IPS-11a (cell line): ENCODE measurements around the gene DUT.
A peak's percentile ranks its signal among the peaks of the same experiment; 100 is the strongest.

ENCODE experiments used
- H3K4me3 ChIP-seq: one replicate; pipeline ENCODE4 v1.5.1; 2013; ENCODE audit warnings: low read depth, low read length, control low read depth

Gene DUT

DNA sequence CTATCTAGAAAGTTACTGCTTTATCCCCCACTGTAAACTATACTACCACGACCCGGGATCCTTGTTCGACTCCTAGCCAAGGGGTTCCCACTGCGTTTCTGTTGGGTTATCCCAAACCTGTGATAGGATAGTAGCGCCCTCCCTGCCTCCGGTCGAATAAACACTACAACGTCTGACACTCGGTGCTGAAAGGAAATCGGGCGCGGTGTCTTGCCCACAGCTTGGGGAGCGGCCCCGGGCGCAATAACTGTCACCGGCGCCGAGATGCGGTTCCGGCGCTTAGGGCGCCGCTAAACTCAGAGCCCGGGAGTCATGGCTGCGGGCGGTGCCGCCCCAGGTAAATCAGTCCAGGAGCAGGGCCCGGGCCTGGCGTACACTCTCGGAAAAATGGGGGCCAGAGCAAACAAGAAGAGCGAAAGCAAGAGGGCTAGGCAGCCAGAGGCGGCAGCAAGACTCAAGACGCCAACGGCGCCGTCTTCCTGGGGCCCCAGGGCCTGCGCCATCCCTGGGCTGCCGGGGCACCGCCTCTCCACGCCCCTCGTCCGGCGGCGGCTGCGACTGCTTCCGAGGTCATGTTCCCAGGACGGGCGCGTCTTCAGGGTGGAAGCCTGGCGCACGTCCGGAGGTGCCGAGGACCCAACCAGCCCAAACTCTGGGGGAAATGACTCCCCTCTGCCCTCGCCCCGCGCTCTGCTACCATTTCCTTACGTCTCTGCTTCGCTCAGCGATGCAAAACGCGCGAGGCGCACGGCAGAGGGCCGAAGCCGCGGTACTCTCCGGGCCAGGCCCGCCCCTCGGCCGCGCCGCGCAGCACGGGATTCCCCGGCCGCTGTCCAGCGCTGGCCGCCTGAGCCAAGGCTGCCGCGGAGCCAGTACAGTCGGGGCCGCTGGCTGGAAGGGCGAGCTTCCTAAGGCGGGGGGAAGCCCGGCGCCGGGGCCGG lies at the start of gene DUT:
DUT (plus strand) TSS at position 575 of the 941 bp plus-strand sequence; CDS start at position 662, 87 bp downstream.
- peak within 1 kb of the TSS; percentile 83 for H3K4me3 ChIP-seq

DNA sequence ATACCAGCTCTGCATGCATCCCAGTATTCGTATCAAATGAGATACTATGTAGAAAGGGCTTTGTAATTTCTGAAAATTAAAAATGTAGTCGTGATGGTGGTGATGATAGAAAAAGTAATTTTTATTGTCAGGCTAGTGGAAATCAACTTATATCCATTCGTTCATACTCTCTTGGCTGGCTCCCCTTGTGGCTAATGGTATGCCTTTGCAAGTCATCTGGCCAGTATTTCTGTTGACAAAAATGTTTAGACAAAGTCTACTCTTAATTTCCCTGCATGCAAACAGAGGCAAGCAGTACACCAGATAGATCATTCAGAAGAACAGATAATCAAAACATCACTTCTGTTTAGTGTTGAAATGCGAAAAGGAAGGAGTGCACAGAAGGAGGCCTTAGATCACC lies 49.6 kb upstream of the DUT start:
- H3K4me3 ChIP-seq: no peak overlapping the region

DNA sequence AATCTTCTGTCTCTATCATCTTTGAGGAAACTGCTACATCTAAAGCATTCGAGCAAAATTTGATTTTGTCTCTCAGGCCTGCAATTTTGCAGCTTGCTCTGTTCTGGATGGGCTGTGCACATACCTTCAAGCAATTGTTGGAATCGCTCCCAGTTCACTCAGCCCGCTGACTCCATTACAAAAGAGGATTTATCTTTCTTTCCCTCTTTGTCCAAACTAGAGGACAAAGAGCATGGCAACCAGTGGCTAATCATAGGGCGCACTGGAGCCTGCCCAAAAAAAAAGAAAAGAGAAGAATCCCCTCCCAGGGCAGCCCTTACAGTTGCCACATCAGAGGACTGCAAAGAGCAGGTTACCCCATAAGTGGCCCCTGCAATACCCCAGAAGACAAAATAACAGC lies 49.0 kb upstream of the DUT start:
- no peak overlapping the region for H3K4me3 ChIP-seq

DNA sequence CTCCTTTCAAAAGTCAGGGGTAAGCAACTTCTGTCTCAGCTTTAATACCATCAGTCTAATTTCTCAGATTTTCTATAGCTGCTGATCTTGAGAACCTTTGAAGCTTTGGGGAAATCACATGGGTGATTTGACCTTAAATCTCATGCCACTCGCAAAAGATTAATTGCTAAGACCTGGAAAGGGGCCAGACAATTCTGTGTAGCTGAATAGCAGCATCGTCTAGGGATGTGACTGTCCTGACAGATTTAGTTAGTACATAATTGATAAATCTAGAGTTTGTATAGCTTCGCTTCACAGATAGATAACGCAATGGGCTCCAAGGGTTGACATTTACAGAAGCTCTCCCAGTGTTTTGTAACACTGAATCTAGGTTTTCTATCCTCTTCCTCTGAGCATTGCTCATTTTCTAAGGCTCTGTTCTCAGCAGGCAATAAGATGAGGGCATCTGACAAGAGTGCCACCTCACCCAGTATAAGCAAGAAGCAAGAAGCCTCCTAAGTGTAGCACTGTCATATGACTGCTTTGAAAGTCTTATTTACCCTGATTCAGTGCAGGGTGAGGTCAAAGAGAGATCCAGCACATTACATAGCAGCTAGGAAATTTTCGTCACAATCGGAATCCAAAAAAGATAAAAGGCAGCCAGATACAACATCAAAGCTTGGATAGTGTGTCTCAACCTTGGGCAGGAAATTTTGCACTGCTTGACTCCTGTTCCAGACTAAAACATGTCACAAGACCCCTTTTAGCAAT lies 47.7 kb upstream of the DUT start:
- no peak overlapping the region for H3K4me3 ChIP-seq

DNA sequence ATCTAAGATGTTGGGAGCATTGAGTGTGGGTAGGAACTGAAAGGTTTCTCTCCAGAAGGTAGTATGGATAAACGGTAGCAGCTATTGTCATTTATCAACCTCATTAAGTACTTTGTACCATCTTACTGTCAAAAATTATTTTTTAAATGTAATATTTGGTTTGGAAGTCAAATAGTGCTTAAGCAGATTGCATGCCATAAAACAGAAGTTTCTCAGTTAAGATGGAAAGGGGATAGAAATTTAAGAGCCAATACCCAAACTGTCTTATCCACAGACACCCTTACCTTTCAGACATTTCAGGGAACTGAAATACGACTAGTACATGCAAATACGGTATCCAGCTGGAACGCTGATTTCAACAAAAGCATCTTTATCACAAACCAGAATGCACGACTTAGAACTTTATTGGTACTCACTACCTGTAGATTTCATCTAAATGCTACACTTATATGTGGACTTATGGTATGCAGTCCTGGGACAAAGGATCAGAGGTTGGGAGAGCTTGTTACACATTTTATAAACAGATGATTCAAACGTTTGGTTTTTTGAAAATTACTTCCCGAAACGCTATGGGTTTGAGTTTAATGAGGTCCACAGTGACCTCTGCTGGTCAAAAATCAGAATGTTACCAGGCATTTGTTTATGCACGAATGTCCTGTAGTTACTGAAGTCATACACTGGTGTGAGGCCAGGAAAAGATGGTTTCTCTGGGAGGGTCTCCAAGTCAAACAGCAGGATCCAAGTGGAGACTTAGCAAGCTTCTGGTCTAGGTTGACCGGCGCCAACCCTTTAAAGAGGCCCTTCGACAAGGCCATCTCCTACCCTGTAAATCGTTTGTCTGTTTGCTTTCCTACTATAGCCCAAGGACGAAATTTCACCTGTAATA lies 45.7 kb upstream of the DUT start:
- H3K4me3 ChIP-seq: no peak overlapping the region

DNA sequence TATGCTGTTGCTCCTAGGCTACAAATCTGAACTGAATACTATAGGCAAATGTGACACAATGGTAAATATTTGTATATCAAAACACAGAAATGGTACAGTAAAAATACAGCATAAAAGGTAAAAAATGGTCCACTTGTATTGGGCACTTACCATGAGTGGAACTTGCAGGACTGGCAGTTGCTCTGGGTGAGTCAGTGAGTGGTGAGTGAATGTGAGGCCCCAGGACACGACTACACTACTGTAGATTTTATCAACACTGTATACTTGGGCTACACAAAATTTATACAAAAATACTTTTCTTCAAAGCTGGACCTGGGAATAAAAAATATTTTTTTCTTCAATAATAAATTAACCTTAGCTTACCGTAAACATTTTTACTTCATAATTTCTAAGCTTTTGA lies 41.6 kb upstream of the DUT start:
- H3K4me3 ChIP-seq: no peak overlapping the region

DNA sequence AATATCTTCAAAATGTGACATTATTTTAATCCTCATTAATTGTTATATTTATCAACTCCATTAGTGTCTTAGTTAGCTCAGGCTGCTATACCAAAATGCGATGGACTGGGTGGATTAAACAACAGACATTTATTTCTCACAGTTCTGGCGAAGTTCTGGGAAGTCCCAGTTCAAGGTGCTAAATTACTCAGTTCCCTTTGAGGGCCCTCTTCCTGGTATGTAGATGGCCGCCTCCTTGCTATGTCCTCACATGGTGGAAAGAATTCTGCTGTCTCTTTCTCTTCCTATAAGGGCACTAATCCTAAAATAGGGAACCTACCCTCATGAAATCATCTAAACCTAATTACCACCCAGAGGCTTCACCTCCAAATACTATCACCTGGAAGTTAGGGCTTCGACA lies 38.8 kb upstream of the DUT start:
- H3K4me3 ChIP-seq: no peak overlapping the region

DNA sequence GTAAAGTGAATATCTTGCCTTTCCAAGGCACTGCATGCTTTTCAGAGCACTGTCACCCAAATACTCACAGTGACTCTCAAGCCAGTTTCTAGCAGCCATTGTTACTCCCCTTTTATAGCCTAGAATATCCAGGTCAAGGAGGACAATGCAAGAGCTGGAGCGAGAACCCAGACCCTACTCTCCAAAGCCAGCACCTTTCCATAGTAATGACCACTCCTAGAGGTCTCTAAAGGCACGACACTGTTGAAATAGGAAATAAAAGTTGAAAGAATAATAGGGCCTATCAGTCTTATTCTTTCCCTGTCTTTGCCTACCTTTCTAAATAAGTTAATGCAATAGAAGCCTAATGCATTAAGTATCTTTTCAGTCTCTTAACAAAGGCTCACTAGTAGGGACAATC lies 33.6 kb upstream of the DUT start:
- H3K4me3 ChIP-seq: no peak overlapping the region

DNA sequence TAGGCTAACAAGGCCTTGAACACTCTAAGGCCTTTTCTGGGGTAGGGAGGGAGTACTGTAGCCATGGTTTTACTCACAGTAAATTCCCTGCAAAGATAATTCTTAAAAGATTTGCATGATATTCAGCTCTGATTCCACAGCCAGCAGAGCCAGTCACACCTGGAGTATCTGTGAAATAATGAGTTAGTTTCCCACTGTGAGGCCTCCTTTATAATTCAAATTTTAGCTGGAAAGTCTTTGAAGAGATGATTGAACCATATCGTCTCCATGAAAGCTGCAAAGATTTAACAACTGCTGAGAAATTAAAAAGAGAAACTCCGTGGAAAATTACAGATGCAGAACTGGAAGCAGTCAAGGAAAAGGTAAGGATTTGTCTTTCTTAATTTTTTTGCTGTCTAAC lies 32.3 kb upstream of the DUT start:
- no peak overlapping the region for H3K4me3 ChIP-seq

DNA sequence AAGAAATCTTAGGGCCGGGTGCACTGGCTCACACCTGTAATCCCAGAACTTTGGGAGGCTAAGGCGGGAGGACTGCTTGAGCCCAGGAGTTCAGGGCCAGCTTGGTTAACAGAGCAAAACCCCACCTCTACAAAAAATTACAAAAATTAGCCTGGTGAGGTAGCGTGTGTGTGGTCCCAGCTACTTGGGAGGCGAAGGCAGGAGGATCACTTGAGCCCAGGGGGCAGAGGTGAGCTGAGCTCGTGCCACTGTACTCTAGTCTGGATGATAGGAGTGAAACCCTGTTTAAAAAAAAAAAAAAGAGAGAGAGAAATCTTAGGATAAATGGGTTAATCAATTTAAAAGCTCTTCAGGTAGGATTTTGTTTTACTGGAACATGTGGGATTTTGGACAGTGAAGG lies 31.2 kb upstream of the DUT start:
- no peak overlapping the region for H3K4me3 ChIP-seq

DNA sequence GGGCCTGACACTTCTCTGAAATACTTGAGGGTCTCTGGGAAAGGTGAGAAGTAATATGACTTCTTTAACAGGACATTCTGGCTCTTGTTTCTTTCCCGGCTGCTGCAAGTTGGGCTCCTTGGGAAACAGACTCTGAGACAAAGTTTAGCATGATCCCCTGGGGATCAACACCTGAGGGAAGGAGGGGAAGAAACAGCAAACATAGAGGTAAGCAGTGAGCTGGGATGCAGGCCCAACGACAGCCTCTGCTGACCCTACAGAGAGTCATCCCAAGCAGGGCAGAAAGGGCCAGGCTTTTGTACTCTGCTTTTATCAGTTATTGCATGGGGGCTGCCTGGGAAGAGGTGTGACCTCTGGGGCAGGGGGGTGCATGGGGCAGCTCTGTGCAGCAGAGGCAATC lies 26.8 kb upstream of the DUT start:
- no peak overlapping the region for H3K4me3 ChIP-seq

DNA sequence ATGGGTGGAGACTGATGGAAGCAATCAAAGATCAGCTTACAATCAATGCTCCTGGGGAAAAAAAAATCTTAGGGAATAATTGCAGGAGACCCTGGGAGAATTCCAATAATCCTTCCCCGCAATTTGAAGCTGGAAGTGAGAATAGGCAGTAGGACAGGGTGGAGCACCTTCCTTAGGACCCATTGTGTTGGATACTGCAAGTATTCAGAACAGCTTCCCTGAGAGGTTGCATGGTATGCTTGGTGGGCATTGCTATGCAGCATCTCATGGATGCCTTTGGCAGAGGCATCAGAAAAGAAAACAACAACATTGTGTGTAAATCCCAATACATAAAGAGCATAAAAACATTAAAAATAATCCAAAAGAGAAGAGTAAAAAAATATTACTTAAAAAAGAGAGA lies 24.6 kb upstream of the DUT start:
- no peak overlapping the region for H3K4me3 ChIP-seq

DNA sequence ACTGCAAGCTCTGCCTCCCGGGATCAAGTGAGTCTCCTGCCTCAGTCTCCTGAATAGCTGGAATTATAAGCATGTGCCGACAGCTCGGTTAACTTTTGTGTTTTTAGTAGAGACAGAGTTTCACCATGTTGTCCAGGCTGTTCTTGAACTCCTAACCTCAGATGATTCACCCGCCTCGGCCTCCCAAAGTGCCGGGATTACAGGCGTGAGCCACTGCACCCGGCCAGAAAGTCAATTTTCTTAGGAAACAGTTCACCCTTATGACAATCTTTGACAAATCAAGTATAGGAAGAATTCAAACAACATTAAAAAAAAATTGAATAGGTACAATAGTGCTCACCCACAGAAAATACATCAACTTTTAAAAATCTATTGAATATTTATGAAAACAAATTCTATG lies 23.6 kb upstream of the DUT start:
- H3K4me3 ChIP-seq: no peak overlapping the region

DNA sequence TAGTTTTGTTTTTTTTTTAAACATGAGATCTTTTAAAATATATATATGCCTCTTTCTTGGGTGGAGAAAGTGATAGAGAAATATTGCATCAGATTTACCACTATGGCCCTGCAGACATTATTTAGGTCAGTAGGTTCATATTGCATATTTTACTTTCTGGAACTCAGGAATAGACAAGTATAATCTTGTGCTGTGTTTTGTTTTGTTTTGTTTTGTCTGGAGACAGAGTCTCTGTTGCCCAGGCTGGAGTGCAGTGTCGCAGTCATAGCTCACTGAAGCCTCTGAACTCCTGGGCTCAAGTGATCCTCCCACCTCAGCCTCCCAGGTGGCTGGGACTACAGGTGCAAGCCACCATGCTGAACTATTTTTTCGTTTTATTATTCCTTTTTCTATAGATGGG lies 21.5 kb upstream of the DUT start:
- H3K4me3 ChIP-seq: no peak overlapping the region

DNA sequence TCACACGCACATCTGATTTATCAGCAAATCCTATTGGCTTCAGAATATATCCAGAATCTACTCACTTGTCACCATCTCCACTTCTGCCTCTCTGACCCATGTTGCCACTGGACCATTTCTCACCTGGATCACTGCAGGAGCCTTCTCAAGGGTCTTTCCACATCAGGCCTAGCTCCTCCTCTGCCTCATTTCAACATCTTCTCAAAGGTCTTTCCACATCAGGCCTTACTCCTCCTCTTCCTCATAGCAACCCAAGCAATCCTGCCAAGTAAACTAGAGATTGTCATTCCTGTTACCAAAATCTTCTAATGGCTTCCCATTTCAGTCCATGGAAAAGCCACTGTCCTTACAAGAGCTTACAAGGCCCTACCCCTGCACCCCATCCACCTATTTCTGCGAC lies 18.0 kb upstream of the DUT start:
- H3K4me3 ChIP-seq: no peak overlapping the region

DNA sequence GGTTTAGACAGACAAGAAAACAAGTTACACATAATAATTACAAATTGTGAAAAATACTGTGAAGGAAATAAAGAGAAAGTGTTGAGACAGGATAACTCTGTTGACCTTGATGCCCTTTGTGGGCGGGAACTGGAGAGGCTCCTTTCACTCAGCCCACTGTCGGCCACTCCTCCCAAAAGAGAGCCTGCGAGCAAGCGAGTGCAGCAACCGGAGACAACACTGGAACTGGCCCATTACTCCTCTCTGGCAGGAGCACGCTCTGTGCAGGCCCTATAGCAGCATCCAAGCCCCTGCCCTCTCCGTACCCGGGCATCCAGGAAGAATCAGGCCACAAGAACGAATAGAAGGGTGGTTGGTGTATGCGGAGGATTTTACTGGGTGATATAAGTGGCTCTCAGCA lies 16.2 kb upstream of the DUT start:
- H3K4me3 ChIP-seq: no peak overlapping the region

DNA sequence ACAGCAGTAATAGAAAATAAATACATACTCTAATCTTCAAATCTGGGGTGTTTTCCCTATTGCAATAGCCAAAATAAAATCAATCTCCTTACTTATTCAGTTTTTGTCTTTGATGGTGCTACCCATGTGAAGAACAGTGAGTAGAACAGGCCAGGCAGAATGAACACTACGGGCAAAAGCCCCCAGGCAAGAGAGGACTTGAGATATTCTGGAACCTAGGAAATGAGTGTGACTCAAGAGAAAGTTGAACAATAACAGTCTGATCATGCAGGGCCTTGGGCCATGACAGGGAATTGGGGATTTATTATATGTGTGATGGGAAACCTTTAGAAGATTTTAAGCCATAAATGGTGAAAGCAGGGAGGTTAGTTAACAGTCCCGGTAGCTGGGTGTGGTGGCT lies 14.0 kb upstream of the DUT start:
- no peak overlapping the region for H3K4me3 ChIP-seq

DNA sequence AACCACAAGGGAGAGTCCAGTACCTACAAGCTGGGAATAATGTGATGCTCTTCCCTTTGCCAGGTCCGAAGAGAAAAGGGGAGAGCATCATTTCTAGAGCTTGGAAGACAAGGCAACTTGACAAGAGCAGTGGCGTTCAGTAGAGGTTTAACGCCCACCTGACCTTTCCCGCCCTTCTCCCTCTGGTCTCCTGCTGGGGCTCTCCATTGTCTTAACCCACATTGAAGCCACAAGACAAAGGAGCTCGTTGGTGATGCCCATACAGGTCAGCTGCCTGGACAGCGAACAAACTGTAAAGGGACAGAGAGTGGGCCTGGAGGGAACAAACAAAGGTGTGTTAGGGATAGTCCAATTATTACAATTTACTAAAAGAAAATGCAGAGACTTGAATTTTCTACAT lies 13.1 kb upstream of the DUT start:
- no peak overlapping the region for H3K4me3 ChIP-seq

DNA sequence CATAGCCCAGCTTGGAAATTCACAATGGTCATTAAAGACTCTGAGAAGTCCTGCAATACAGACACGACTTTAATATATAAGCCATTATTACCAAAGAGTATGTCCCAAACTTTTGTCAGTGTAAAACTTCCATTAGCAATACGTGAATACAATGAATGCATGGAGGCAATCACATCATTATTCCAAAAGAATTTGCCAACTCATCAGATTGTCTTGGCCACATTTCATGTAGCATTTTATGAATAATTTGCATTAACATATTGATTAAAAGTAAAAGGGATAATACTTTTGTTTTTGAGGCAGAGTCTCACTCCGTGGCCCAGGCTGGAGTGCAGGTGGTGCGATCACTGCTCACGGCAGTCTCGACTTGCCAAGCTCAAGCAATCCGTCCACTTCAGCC lies 7.9 kb upstream of the DUT start:
- H3K4me3 ChIP-seq: no peak overlapping the region

DNA sequence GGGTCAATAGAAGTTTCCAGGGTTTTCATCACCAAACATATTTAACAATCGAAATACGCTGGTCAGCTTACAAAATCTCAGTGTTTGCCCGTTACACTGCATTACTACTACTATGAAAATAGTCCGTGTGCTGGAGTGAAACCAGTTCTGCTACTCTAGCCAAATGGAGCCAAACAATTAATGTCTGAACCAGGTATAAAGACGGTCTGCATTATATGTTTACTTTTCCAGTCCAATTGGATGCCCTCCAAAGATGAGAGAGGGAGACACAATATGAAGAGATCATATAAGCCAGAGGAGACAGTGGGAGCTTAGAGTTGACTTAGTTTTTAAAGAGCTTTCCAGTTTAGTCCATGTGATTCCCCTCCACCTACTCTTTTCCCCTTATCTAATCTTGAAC lies 6.3 kb upstream of the DUT start:
- H3K4me3 ChIP-seq: no peak overlapping the region

DNA sequence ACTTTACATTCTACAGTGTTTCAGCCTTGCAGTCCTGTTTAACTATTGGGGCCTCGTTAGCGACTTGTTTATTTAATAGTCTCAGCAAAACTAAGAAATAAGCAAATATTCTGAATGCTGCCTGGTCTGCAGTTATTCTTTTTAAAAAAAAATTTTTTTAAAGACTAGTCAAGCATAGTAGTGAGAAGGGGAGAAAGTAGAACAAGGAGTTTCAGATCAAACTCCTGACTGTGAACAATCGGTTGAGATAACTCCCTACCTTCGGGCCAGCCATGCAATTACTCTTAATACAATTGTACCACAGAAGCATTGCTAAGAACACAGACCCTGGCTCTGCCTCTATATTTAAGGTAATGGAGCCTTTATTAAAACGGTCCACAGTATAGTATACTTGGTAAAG lies 5.8 kb upstream of the DUT start:
- H3K4me3 ChIP-seq: no peak overlapping the region
